PC-3 (cell line): ENCODE measurements around the gene ZNF136. TPM values are rescaled to one million over a fixed set of nuclear protein-coding genes. Genes with fewer than 3 reads are reported as not detected.

Experiments used
- ATAC-seq: fragments of 200-7000 bp; cut with Tn5 transposase; 2 replicates; pipeline ENCODE4 v1.9.1; 2020; ENCODE audit warnings: mild to moderate bottlenecking, moderate library complexity
- BruUV-seq: library from RNA; stranded (reverse); fragments of 400-500 nt; replicated peaks from 2 replicates; lab custom pipeline; 2021; lab: Mats Ljungman, UMichigan
- CTCF ChIA-PET: fragments of 300-600 bp; sonication (Branson Sonifier 250); formaldehyde crosslinking; loops from one replicate; lab custom pipeline; 2022; ENCODE audit warnings: antibody characterized with exemption; lab: Charles Lee
- POLR2A ChIA-PET: fragments of 300-600 bp; sonication (Branson Sonifier 250); formaldehyde crosslinking; loops from one replicate; lab custom pipeline; 2022; ENCODE audit warnings: antibody characterized with exemption; ENCODE audit not compliant: unreplicated experiment; lab: Charles Lee
- DNase-seq: peaks from one replicate; pipeline ENCODE4 v3.0.0-alpha.2; 2015
- H2AFZ ChIP-seq: fragments of 300-600 bp; sonication (generic); 2 replicates; pipeline ENCODE4 v1.6.0; 2016; ENCODE audit warnings: antibody characterized with exemption, low read length
- H3F3A ChIP-seq: fragments of 300-600 bp; sonication (generic); one replicate; pipeline ENCODE4 v1.6.0; 2017; ENCODE audit warnings: antibody characterized with exemption, low read length, control low read depth, mild to moderate bottlenecking; ENCODE audit not compliant: unreplicated experiment
- H3K27ac ChIP-seq: fragments of 300-600 bp; sonication (generic); 2 replicates; pipeline ENCODE4 v1.5.1; 2016; ENCODE audit warnings: mild to moderate bottlenecking, low read length
- H3K27me3 ChIP-seq: fragments of 300-600 bp; sonication (generic); 2 replicates; pipeline ENCODE4 v1.6.1; 2016; ENCODE audit warnings: low read length, mixed read lengths
- H3K36me3 ChIP-seq: fragments of 300-600 bp; sonication (generic); 2 replicates; pipeline ENCODE4 v1.6.1; 2016; ENCODE audit warnings: low read depth, mixed run types, low read length, mixed read lengths
- H3K4me1 ChIP-seq: fragments of 300-600 bp; sonication (generic); 2 replicates; pipeline ENCODE4 v1.5.1; 2016; ENCODE audit warnings: low read length; ENCODE audit not compliant: insufficient read depth
- H3K4me2 ChIP-seq: fragments of 300-600 bp; sonication (generic); 2 replicates; pipeline ENCODE4 v1.6.0; 2016; ENCODE audit warnings: low read length
- H3K4me3 ChIP-seq: fragments of 300-600 bp; sonication (generic); 2 replicates; pipeline ENCODE4 v1.5.1; 2016; ENCODE audit warnings: mild to moderate bottlenecking, low read length, mixed read lengths
- H3K79me2 ChIP-seq: fragments of 300-600 bp; sonication (generic); 2 replicates; pipeline ENCODE4 v1.6.1; 2017; ENCODE audit warnings: low read length, mixed read lengths
- H3K9ac ChIP-seq: fragments of 300-600 bp; sonication (generic); 2 replicates; pipeline ENCODE4 v1.6.0; 2016; ENCODE audit warnings: mild to moderate bottlenecking, low read length
- H3K9me2 ChIP-seq: fragments of 300-600 bp; sonication (generic); replicated peaks from 2 replicates; pipeline ENCODE4 v1.6.1; 2016; ENCODE audit warnings: mixed run types, low read length, mixed read lengths
- H3K9me3 ChIP-seq: fragments of 300-600 bp; sonication (generic); 2 replicates; pipeline ENCODE4 v1.6.1; 2016; ENCODE audit warnings: low read length, mixed read lengths
- H4K20me1 ChIP-seq: fragments of 300-600 bp; sonication (generic); 2 replicates; pipeline ENCODE4 v1.6.1; 2016; ENCODE audit warnings: low read length, mixed read lengths
- EZH2 ChIP-seq: fragments of 300-600 bp; sonication (generic); IDR thresholded peaks from one replicate; pipeline ENCODE4 v1.6.1; 2017; ENCODE audit warnings: antibody characterized with exemption, mild to moderate bottlenecking, low read length; ENCODE audit not compliant: unreplicated experiment
- EZH2phosphoT487 ChIP-seq: fragments of 300-600 bp; sonication (generic); IDR thresholded peaks from 2 replicates; pipeline ENCODE4 v1.6.1; 2018; ENCODE audit warnings: mild to moderate bottlenecking, antibody characterized with exemption, low read length, borderline replicate concordance
- intact Hi-C: fragments of 100-400 bp; cut with micrococcal nuclease; formaldehyde crosslinking; loops from 2 replicates; pipeline ENCODE4 v1.9.0; 2023
- total RNA-seq: library from RNA; depleted of rRNA; stranded (reverse); fragments of >200 nt; gene quantifications from 2 replicates; pipeline ENCODE4 v1.2.3, GENCODE V29; 2014
- TF ChIP-seq, protein P1 (sequence below): fragments of 300-600 bp; sonication (generic); conservative IDR thresholded peaks from 2 replicates; pipeline ENCODE4 v1.5.1; 2017; ENCODE audit warnings: antibody characterized with exemption, low read depth, mild to moderate bottlenecking, low read length

ZNF136 gene
- total RNA-seq, 1 experiment from 2014 or later: 7.9 TPM

DNA sequence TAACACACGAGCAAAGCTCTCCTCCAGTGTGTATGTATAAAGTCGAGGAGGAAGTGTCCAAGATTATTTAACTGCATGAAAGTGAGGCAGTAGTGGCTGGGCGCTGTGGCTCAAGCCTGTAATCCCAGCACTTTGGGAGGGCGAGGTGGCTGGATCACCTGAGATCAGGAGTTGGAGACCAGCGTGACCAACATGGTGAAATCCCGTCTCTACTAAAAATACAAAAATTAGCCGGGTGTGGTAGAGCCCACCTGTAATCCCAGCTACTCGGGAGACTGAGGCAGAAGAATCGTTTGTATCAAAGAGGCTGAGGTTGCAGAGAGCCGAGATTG, 21.5 kb upstream of the ZNF136 start:
- Histone ChIP-seq H3K9ac (no peak overlapping the region), H3K36me3 (peaks cover 48% of the 10 kb centered on the region), H3K4me1 (peaks cover 14% of the 10 kb centered on the region), H3K27ac (no peak overlapping the region), H3F3A (no peaks in the 10 kb centered on the region), H3K79me2 (peaks cover 29% of the 10 kb centered on the region), H3K9me2 (no peaks in the 10 kb centered on the region), H3K4me3 (no peak overlapping the region), H3K4me2 (no peak overlapping the region), H4K20me1 (no peaks in the 10 kb centered on the region), H2AFZ (peak overlapping the region; percentile 23; the same call in 1 of the 2 replicates), H3K27me3 (no peaks in the 10 kb centered on the region), H3K9me3 (peaks cover 18% of the 10 kb centered on the region)
- no TSS peak for BruUV-seq
- TF ChIP-seq EZH2phosphoT487: no peak
- intact Hi-C loops: loop anchor here (1.0 kb wide), 6 partner anchors 82 to 344 kb away; partner anchors contain the start of gene ZNF442
- no peak for DNase-seq
- CTCF ChIA-PET: interaction anchor here (0.6 to 2.1 kb wide), 7 partner anchors 50 to 403 kb away, joined by 3 to 39 read pairs (median 8); partner anchors contain the start of genes ZNF491 and ZNF700
- POLR2A ChIA-PET: no interaction called here
- ATAC-seq: no peak

DNA sequence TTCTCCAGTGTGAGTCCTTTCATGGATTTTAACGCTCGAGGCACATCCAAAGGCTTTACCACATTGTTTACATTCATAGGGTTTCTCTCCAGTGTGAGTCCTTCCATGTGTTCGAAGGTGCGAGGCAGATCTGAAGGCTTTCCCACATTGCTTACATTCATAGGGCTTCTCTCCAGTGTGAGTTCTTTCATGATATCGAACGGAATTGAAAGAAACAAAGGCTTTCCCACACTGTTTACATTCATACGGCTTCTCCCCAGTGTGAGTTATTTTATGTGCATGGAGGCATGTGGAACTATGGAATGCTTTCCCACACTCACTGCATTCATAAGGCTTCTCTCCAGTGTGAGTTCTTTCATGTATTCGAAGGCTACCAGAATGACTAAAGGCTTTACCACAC, 17.5 kb upstream of the ZNF136 start:
- ChIA-PET CTCF (no interaction called here), POLR2A (interaction anchor here (0.6 kb wide), 1 partner anchor 348 kb away, joined by 4 read pairs; no protein-coding TSS in a partner anchor)
- Histone ChIP-seq H3K4me2 (no peak overlapping the region), H3F3A (no peaks in the 10 kb centered on the region), H3K9me2 (no peaks in the 10 kb centered on the region), H3K79me2 (no peaks in the 10 kb centered on the region), H3K4me3 (no peak overlapping the region; the same call in 1 of the 2 replicates), H3K9ac (no peak overlapping the region), H2AFZ (no peak overlapping the region), H3K27ac (no peak overlapping the region), H3K4me1 (peaks cover 8% of the 10 kb centered on the region), H3K9me3 (peaks cover 30% of the 10 kb centered on the region), H3K27me3 (no peaks in the 10 kb centered on the region), H4K20me1 (no peaks in the 10 kb centered on the region), H3K36me3 (peaks cover 58% of the 10 kb centered on the region)
- TSS peak; percentile 18 for BruUV-seq
- ATAC-seq (no peak), DNase-seq (no peak)
- intact Hi-C loops: no loop called here
- TF ChIP-seq, protein P1, sequence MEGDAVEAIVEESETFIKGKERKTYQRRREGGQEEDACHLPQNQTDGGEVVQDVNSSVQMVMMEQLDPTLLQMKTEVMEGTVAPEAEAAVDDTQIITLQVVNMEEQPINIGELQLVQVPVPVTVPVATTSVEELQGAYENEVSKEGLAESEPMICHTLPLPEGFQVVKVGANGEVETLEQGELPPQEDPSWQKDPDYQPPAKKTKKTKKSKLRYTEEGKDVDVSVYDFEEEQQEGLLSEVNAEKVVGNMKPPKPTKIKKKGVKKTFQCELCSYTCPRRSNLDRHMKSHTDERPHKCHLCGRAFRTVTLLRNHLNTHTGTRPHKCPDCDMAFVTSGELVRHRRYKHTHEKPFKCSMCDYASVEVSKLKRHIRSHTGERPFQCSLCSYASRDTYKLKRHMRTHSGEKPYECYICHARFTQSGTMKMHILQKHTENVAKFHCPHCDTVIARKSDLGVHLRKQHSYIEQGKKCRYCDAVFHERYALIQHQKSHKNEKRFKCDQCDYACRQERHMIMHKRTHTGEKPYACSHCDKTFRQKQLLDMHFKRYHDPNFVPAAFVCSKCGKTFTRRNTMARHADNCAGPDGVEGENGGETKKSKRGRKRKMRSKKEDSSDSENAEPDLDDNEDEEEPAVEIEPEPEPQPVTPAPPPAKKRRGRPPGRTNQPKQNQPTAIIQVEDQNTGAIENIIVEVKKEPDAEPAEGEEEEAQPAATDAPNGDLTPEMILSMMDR: no peak
- TF ChIP-seq EZH2phosphoT487: no peak
- TF ChIP-seq EZH2: no peak

DNA sequence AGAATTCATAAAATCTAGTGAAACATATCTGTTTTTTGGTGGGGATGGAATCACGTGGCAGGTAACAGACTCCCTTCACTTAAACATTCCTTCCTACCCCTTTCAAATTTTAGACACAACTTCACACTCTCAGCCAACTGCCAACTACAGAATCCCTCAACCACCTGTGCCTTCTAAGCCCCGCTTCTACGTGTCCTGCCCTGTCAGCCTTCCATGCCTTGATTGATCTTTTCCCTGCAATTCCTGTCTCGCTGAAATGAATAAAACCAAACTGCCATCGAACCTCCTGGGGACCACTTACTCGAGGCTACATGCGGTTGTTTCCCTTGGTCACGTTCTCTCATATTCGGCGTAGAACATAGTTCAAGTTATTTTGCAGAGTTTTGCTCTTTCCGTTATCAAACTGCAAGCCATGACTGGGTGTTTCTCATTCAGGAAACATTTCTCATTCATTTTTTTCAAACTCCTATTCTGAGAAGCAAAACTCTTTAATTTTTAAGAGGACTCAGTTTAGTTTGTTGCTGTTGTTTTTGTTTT, 7.5 kb upstream of the ZNF136 start:
- Histone ChIP-seq H3K9me2 (no peaks in the 10 kb centered on the region), H3K9ac (peak overlapping the region; percentile 86), H3K4me2 (peak overlapping the region; percentile 88), H3K79me2 (peaks cover 27% of the 10 kb centered on the region), H2AFZ (peak overlapping the region; percentile 95), H3K27me3 (no peaks in the 10 kb centered on the region), H3K4me3 (peak overlapping the region; percentile 94), H3F3A (no peaks in the 10 kb centered on the region), H3K36me3 (peaks cover 36% of the 10 kb centered on the region), H4K20me1 (no peaks in the 10 kb centered on the region), H3K9me3 (peaks cover 8% of the 10 kb centered on the region), H3K27ac (no peak overlapping the region), H3K4me1 (peaks cover 9% of the 10 kb centered on the region)
- intact Hi-C loops: loop anchor here (5.0 kb wide), 1 partner anchor 137 kb away; the partner anchor contains the start of gene ZNF44
- ChIA-PET POLR2A (no interaction called here), CTCF (interaction anchor here (0.5 kb wide), 1 partner anchor 34 kb away, joined by 9 read pairs; no protein-coding TSS in a partner anchor)
- DNase-seq (peak; percentile 4), ATAC-seq (no peak)
- TF ChIP-seq EZH2phosphoT487 (no peak), EZH2 (no peak)
- TF ChIP-seq, protein P1: no peak
- TSS peak; percentile 67 for BruUV-seq
